ENCODE data around the gene MKS1.
A peak's percentile ranks its signal among the peaks of the same experiment; 100 is the strongest.

The MKS1 gene

GRCh38 chr17:58172369-58173071 lies 46.5 kb downstream of the MKS1 start:
- peak; percentile 70 for FAIRE-seq
- DNase-seq (ENCODE audit: insufficient read length, low spot score), result peak; percentile 69

- FAIRE-seq (no peak), DNase-seq (ENCODE audit: insufficient read length, low spot score) (no peak)
Observed at GRCh38 chr17:58170622-58171021, 48.4 kb downstream of the MKS1 start.

- peak; percentile 65 for FAIRE-seq
- DNase-seq (ENCODE audit: insufficient read length, low spot score), result no peak
Observed at GRCh38 chr17:58166682-58167081, 52.4 kb downstream of the MKS1 start, which contains the start of gene OR4D2. Gene OR4D2 (plus strand): TSS chr17:58166982. CDS start chr17:58169656, 2,674 bp downstream.

GRCh38 chr17:58165981-58166380 lies 53.1 kb downstream of the MKS1 start:
- FAIRE-seq (no peak), DNase-seq (ENCODE audit: insufficient read length, low spot score) (no peak)

GRCh38 chr17:58161566-58161965 lies 57.5 kb downstream of the MKS1 start:
- DNase-seq (ENCODE audit: insufficient read length, low spot score), result no peak
- no peak for FAIRE-seq

GRCh38 chr17:58158181-58158580 lies 60.9 kb downstream of the MKS1 start:
- DNase-seq (ENCODE audit: insufficient read length, low spot score) (no peak), FAIRE-seq (no peak)

GRCh38 chr17:58156839-58157803 lies 61.9 kb downstream of the MKS1 start:
- no peak for DNase-seq (ENCODE audit: insufficient read length, low spot score)
- no peak for FAIRE-seq
